Measurements from ENCODE around the gene KANTR.
"Not testable (repeated sequence)": the region's sequence is repeated elsewhere in the genome, so short reads cannot be mapped to it uniquely, and the experiment has no call there.

Gene KANTR

GRCh38 chrX:53133400-53133799 lies 39.5 kb downstream of the KANTR start:
- DNase-seq: peak; percentile 10

GRCh38 chrX:53135581-53135980 lies 41.6 kb downstream of the KANTR start:
- no peak for DNase-seq

GRCh38 chrX:53153581-53153980 lies 59.6 kb downstream of the KANTR start:
- DNase-seq: no peak

GRCh38 chrX:53155512-53156206 lies 61.7 kb downstream of the KANTR start:
- no peak for DNase-seq

GRCh38 chrX:53156207-53156596 lies 62.3 kb downstream of the KANTR start:
- no peak for DNase-seq

- DNase-seq: no peak
These were observed 65.2 kb downstream of the KANTR start for GRCh38 chrX:53159184-53159583.

- no peak for DNase-seq
These were observed 66.5 kb downstream of the KANTR start for GRCh38 chrX:53160297-53160983.

- no peak for DNase-seq
These were observed 69.5 kb downstream of the KANTR start for GRCh38 chrX:53163436-53163835.

- not testable (repeated sequence) for DNase-seq
These were observed 70.6 kb downstream of the KANTR start for GRCh38 chrX:53164566-53164965.

GRCh38 chrX:53166103-53166502 lies 72.2 kb downstream of the KANTR start:
- DNase-seq: no peak

- DNase-seq: no peak
These were observed 77.4 kb downstream of the KANTR start for GRCh38 chrX:53171356-53171755.

Data from DMS79 (cell line).